B cell (primary cell): ENCODE data around the gene GRIK5.

ENCODE experiments used
- EZH2 ChIP-seq: IDR thresholded peaks from 2 replicates; pipeline ENCODE4 v1.6.1; 2012; ENCODE audit warnings: borderline replicate concordance, low read depth, mild to moderate bottlenecking, moderate library complexity, low read length; ENCODE audit not compliant: insufficient read depth, poor library complexity, severe bottlenecking
- TF ChIP-seq, protein P1 (sequence below): fragments of 200-600 bp; IDR thresholded peaks from one replicate; pipeline ENCODE4 v1.8.0; 2022; ENCODE audit warnings: antibody characterized with exemption, mild to moderate bottlenecking

DNA sequence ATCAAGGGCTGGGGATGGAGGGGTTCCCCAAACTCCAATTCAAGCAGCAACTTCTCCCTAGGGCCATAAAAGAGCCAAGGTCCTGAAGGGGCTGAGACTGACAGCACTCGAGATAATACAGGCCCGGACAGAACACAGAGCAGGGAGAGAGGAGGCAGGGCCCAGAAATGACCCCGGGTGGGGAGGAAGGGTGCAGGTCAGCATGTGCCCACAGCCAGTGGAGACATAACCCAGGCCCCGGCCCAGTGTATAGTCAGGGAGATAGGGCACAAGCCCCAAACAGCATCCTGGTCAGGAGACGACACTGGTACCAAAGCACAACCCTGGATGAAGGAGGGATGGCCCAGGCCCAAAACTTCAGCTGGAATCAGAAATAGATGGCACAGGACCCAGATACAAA lies 47.4 kb downstream of the GRIK5 start:
- TF ChIP-seq, protein P1, sequence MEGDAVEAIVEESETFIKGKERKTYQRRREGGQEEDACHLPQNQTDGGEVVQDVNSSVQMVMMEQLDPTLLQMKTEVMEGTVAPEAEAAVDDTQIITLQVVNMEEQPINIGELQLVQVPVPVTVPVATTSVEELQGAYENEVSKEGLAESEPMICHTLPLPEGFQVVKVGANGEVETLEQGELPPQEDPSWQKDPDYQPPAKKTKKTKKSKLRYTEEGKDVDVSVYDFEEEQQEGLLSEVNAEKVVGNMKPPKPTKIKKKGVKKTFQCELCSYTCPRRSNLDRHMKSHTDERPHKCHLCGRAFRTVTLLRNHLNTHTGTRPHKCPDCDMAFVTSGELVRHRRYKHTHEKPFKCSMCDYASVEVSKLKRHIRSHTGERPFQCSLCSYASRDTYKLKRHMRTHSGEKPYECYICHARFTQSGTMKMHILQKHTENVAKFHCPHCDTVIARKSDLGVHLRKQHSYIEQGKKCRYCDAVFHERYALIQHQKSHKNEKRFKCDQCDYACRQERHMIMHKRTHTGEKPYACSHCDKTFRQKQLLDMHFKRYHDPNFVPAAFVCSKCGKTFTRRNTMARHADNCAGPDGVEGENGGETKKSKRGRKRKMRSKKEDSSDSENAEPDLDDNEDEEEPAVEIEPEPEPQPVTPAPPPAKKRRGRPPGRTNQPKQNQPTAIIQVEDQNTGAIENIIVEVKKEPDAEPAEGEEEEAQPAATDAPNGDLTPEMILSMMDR, result no peak
- no peak for TF ChIP-seq EZH2
